SH-SY5Y (cell line): ENCODE measurements around the gene SAMD14.

Experiments used
- GATA2 ChIP-seq: IDR thresholded peaks from 2 replicates; pipeline ENCODE4 v1.6.1; 2011; ENCODE audit warnings: mild to moderate bottlenecking, low read depth, low read length
- GATA3 ChIP-seq: IDR thresholded peaks from 2 replicates; pipeline ENCODE4 v1.6.1; 2011; ENCODE audit warnings: low read depth, mild to moderate bottlenecking, low read length, moderate library complexity

DNA sequence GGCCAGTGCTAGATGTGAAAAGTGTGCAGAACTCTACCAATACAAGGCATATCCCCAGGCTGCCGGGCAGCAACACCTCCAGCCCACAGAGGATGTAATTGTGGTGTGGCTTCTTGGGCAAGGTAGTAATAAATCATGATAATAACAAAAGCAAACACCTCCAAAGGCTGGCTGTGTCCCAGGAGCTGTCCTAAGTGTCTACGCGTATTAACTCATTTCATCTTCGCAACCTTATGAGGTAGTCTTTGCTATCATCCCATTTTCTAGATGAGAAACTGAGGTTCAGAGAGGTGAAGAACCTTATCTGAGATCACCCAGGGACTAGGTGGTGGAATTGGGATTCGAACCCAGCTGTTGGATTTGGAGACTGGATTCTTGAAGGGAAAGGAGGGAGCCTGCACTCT lies 29.5 kb downstream of the SAMD14 start:
- TF ChIP-seq GATA2: no peak
- no peak for TF ChIP-seq GATA3
